ENCODE results near the gene INSRR.

GRCh38 chr1:156858555-156858956, 361 bp downstream of the INSRR start:
- TF ChIP-seq REST (IDR thresholded peaks at IDR 0.05) (no peak), POLR2A (IDR thresholded peaks at IDR 0.05; ENCODE audit: low read length) (no peak), EP300 (IDR thresholded peaks at IDR 0.05) (no peak), CHD2 (IDR thresholded peaks at IDR 0.05; ENCODE audit: low read length, partially characterized antibody) (no peak), HMGXB4 (CRISPR knock-in tag; IDR thresholded peaks at IDR 0.05; ENCODE audit: borderline replicate concordance) (no peak), PHF8 (IDR thresholded peaks at IDR 0.05; ENCODE audit: borderline replicate concordance, low read depth) (no peak), JUN (IDR thresholded peaks at IDR 0.05) (no peak)

Data from A549 (cell line).